ENCODE results near the gene MEF2B. TPM values are rescaled to one million over a fixed set of nuclear protein-coding genes. Genes with fewer than 3 reads are reported as not detected.

The MEF2B gene
- total RNA-seq, 1 donor from 2014 or later, result not detected

DNA sequence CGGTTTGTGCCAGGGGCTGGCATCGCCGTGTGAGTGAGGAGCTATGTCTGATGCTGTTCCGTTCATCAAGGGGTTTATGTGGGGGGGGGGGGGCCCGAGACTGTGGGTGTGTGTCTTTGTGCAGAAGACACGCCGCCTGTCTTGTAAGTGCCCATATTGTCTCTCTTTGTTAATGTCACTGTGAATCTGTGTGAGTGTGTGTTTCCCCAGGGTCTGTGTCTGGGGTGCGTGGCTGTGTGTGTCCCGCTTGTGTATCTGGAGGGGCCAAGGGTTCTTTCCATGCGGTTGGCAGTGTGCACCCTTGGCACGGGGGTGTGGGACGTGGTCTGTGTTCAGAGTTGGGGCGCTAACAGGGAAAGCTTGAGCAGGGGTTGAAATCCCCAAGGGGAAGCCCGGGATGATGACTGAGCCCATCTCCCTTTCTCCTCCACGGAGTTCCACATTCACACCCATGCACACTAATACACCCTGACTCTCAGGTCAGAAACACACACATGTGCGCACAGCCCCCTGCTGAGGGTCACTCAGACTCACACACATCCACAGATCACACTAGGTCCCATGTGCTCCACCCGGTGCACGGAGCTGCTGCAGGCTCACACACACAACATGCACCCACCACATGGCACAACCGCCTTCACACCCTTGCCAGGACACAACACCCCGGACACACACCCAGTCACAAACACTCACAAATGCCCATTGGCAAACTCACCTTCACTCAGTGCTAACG is 43.5 kb upstream of the MEF2B start:
- no peak for TF ChIP-seq CTCF (conservative IDR thresholded peaks at IDR 0.05; ENCODE audit: low read depth, low read length)
- no peak overlapping the region for H3K4me3 ChIP-seq (ENCODE audit: low read depth, low read length)
- DNase-seq (ENCODE audit: low read depth), result no peak

DNA sequence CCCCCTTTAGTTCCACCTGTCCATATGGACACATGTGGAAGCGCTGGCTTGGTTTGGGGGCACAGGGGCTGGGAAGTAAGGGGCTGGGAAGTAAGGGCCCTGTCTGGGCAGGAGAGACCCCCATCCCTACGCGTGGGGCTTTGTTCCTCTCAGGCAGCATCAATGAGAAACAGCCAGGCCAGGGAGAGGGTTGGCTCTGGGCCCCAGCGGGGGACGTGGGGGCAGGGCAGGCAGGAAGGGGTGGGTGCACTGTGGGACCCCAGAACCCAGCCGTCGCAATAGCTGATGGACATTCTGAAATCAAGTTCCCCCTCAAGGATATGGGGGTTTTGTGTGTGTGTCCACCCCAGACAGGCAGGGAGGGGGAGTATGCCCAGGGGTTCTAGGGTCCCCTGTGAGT is 42.9 kb upstream of the MEF2B start:
- no peak overlapping the region for H3K4me3 ChIP-seq (ENCODE audit: low read depth, low read length)
- TF ChIP-seq CTCF (conservative IDR thresholded peaks at IDR 0.05; ENCODE audit: low read depth, low read length), result no peak
- no peak for DNase-seq (ENCODE audit: low read depth)

DNA sequence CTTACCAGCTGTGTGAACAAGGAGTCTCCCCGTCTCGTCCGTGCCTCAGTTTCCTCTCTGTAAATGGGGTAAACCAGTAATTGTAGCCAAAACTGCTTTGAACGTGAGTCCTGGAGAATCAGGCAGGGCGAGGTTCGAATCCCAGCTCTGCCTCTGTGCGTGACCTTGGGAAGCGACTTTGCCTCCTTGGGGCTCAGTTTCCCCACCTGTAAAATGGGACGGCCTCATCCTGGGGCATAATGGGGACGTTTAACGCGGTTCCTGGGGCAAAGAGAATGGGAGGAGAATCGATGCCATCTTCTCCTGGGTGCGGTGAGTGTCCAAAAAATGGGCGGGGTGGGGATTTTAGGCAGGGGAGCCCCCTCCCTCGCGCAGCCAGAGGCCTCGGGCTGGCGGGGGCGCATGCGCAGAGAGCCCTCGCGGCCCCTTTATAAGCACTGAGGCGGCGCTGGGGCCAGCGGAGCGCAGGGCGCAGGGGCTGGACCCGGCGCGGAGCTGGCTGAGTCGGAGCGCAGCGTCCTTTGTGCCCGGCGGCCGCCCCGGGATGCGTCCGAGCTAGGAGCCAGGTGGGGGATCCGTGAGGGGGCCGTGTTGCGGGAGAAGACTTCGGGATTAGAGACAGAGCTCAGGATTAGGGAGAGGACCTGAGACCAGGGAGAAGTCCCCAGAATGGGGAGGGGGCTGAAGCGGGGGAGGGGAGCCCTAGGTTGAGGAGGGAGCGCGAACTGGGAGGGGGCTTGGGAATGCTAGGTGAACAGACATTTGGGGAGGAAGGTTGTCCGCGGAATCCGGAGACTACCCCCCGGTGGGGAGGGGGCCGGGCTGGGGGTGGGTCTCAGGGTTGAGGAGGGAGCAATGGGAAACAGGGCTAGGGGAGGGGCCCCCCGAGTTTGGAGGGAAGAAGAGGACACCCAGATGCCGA is 41.7 kb upstream of the MEF2B start, which contains the start of gene NCAN:
TSS of gene NCAN (plus strand) at position 460 of the 922 bp plus-strand sequence. CDS start 4,996 bp downstream, outside the sequence.
- no peak for TF ChIP-seq CTCF (conservative IDR thresholded peaks at IDR 0.05; ENCODE audit: low read depth, low read length)
- DNase-seq (ENCODE audit: low read depth), result no peak
- no peak within 1 kb of the TSS for H3K4me3 ChIP-seq (ENCODE audit: low read depth, low read length)

DNA sequence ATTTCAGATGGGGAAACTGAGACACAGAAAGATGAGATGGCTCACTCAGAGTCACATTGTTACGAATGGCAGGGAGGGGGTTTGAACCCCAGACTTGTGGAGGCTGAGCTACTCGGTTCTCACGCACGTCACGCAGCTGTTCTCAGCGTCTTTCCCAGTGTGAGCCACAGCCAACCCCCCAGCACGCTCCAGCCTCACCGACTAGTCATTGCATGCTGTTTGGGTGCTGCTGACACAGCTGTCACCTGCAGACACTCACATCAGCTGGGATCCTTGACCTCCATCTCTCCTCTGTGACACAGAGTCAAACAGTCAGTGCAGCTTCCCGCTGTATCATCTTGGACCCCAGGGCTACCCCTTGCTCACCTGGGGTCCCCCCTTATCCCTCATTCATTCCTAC is 39.3 kb upstream of the MEF2B start:
- H3K4me3 ChIP-seq (ENCODE audit: low read depth, low read length), result no peak overlapping the region
- TF ChIP-seq CTCF (conservative IDR thresholded peaks at IDR 0.05; ENCODE audit: low read depth, low read length), result no peak
- no peak for DNase-seq (ENCODE audit: low read depth)

DNA sequence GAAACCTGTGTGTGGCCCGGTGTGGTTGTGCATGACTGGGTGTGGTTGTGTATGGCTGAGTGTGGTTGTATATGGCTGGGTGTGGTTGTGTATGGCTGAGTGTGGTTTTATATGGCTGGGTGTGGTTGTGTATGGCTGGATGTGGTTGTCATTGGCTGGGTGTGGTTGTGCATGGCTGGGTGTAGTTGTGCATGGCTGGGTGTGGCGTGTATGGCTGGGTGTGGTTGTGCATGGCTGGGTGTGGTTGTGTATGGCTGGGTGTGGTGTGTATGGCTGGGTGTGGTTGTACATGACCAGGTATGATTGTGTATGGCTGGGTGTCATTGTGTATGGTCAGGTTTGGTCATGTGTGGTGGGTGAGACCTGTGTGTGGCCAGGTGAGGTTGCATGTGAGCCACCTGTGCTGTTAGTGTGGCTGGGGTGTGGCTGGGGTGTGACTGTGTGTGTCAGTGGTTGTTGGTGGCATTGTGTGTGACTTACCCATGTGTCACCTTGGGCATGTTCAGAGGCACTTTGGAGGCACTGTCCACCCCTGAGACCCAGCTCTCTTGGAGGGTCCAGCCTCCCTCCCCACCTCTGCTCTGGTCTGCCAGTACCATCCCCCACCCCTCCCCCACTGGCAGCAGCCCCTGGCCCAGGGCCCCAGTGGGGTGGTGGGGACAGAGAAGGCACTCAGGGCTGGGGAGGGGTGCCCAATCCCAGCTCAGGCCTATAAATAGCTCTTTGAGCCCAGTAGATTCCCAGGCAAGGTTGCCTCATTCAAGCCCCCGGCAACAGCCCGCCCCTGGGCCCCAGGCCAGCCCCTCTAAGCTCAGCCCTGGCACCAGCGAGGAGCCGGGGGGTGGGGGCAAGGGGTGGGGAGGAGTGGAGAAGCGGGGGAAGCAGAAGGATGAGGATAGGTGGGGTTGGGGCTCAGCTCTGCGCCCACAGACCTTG is 37.8 kb upstream of the MEF2B start:
- H3K4me3 ChIP-seq (ENCODE audit: low read depth, low read length), result no peak overlapping the region
- no peak for DNase-seq (ENCODE audit: low read depth)
- TF ChIP-seq CTCF (conservative IDR thresholded peaks at IDR 0.05; ENCODE audit: low read depth, low read length), result no peak

DNA sequence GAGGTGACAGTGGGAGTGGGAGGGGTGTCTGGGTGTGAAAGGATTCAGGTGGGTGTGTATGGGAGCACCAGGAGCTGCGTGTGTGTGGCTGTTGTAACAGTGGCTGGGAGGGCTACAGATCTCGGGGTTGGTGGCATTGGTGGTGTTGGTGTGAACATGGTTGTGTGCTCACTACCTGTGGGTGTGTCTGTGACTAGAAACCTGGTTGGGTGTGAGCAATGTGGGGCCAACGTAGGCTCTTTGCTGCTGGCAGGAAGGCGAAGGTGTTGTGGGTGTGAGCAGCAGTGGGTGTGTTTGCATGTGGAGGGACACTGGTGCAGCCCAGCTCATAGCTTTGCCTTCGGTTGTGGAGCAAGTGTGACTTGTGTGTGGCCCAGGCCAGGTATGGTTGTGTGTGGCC is 36.9 kb upstream of the MEF2B start:
- no peak for DNase-seq (ENCODE audit: low read depth)
- no peak for TF ChIP-seq CTCF (conservative IDR thresholded peaks at IDR 0.05; ENCODE audit: low read depth, low read length)
- no peak overlapping the region for H3K4me3 ChIP-seq (ENCODE audit: low read depth, low read length)
